Esophagus (tissue), 2 donors: ENCODE data around the gene EPB41L4A. TPM values are rescaled to one million over a fixed set of nuclear protein-coding genes. Genes with fewer than 3 reads are reported as not detected.

Source experiments
- H3K27ac ChIP-seq, 2 donors: one replicate each; pipeline ENCODE4 v1.5.1; 2013; ENCODE audit warnings: low read depth in 2 of 2, mild to moderate bottlenecking in 2 of 2, inconsistent platforms in 1 of 2, low read length in 1 of 2, moderate library complexity in 1 of 2
- H3K27me3 ChIP-seq, 2 donors: one replicate each; pipeline ENCODE4 v1.6.1; 2013; ENCODE audit warnings: low read length in 2 of 2, control low read depth in 1 of 2, mild to moderate bottlenecking in 1 of 2; ENCODE audit not compliant: insufficient read depth in 2 of 2, control insufficient read depth in 1 of 2
- H3K36me3 ChIP-seq, 2 donors: one replicate each; pipeline ENCODE4 v1.6.1; 2013; ENCODE audit warnings: low read length in 1 of 2; ENCODE audit not compliant: control insufficient read depth in 2 of 2, insufficient read depth in 2 of 2
- H3K4me1 ChIP-seq, 2 donors: one replicate each; pipeline ENCODE4 v1.6.1; 2013; ENCODE audit warnings: low read length in 1 of 2; ENCODE audit not compliant: control insufficient read depth in 2 of 2, insufficient read depth in 2 of 2
- H3K4me3 ChIP-seq, 2 donors: one replicate each; pipeline ENCODE4 v1.5.1; 2013; ENCODE audit warnings: low read length in 2 of 2, mild to moderate bottlenecking in 2 of 2, low read depth in 1 of 2, moderate library complexity in 1 of 2
- H3K9me3 ChIP-seq, 2 donors: one replicate each; pipeline ENCODE4 v1.6.1; 2013; ENCODE audit warnings: mild to moderate bottlenecking in 2 of 2, low read depth in 1 of 2, low read length in 1 of 2, moderate library complexity in 1 of 2; ENCODE audit not compliant: control insufficient read depth in 2 of 2, insufficient read depth in 1 of 2
- WGBS, 2 donors: extraction: QIAGEN DNeasy Blood & Tissue Kit; methylation state at CpG; one replicate each; pipeline ENCODE4 v1.1.7; 2013; 5-methylcytosine and 5-hydroxymethylcytosine counted together
- polyA plus RNA-seq, 2 donors: library from polyadenylated mRNA; stranded (reverse); fragments of 200-250 nt; gene quantifications; one replicate each; pipeline ENCODE4 v1.2.3, GENCODE V29; 2013
- donor health status: healthy with polysubstance abuse.
- donor health status: Bipolar disorder and iron deficiency.

Gene EPB41L4A
- polyA plus RNA-seq, 2 donors, result 9.6 to 11.8 TPM

- Histone ChIP-seq H3K27me3 (no peaks in the 10 kb centered on the region), H3K9me3 (no peaks in the 10 kb centered on the region), H3K27ac (no peak overlapping the region), H3K4me1 (no peaks in the 10 kb centered on the region), H3K36me3 (no peaks in the 10 kb centered on the region), H3K4me3 (no peak overlapping the region)
- 86 to 91% methylated on average over 5 of the region's 5 CpGs for WGBS, 2 donors
These were observed 140.0 kb downstream of the EPB41L4A start for GRCh38 chr5:112279082-112279481.

DNA sequence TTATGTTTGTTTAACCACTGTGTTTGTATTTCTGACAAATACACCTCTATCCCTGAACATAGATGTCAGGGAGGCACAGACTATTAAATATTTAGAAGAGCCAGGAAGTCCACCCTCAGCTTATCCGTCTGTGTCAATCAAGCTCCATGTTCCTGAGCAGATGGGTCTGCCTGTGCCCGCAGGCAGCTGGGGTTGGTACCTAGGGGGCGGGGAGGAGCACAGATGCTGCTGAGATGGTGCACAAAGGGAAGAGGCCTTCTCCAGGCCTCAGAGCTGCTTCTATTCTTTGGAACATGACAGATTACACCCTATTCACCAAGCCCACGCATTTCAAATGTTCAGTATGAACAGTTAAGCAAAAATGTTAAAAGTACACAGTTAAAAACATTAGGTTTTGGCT, 142.1 kb downstream of the EPB41L4A start:
- Histone ChIP-seq H3K4me3 (no peak overlapping the region), H3K36me3 (no peaks in the 10 kb centered on the region), H3K9me3 (no peaks in the 10 kb centered on the region), H3K4me1 (no peaks in the 10 kb centered on the region), H3K27ac (no peak overlapping the region), H3K27me3 (no peaks in the 10 kb centered on the region)
- WGBS, 2 donors, result 71 to 75% methylated on average over 4 of the region's 4 CpGs

GRCh38 chr5:112275671-112276070, 143.4 kb downstream of the EPB41L4A start:
- no peak overlapping the region for H3K4me3 ChIP-seq
- no peaks in the 10 kb centered on the region for H3K36me3 ChIP-seq
- H3K27me3 ChIP-seq, result no peaks in the 10 kb centered on the region
- H3K4me1 ChIP-seq, result no peaks in the 10 kb centered on the region
- no peaks in the 10 kb centered on the region for H3K9me3 ChIP-seq
- H3K27ac ChIP-seq, result no peak overlapping the region
- 88 to 93% methylated on average over 1 of the region's 1 CpG for WGBS, 2 donors

DNA sequence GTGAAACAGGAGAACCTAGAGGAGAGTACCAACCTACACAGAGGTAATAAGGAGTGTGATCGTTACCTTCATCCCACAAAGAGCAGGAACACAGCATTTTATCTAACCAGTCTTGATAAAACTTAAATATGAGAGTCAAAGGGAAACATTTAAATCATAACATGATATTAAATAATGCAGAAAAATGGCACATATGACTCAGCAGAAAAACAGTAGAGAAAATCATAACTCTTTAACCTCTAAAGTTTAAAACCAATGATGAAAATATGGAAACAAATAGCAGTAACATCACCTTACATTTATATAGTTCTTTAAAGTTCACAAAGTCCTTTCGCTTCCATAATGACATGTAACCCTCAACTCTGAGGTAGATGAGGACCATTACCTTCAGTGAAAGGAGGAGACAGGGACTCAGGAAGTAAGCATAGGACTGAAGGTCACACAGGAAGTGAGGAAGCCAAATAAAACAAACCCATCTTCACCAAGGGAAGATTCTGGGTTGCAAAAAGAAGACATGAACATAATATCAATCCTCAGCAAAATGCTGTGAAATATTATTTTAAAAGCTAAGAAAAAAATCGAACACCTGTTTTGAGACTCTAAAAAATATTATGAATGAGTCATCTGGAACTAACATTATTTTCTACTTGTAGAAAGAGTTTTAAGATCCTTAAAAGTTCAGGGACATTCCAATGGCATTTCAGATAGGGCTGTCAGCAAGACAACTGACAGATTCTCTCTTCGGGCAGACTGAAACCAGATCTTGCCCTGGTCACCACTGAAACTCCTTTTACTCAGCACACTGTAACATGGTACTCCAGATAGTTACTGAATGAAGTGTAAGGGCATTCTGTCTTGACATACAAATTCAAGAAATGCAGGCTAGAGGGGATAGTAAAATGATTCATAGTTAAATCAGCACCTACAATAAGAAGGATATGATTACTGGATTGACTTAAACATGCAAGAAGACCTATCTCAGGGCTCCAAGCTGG, 148.5 kb downstream of the EPB41L4A start:
- peaks cover 0 to 2% of the 10 kb centered on the region in 2 donors for H3K36me3 ChIP-seq
- 80 to 82% methylated on average over 4 of the region's 4 CpGs for WGBS, 2 donors
- H3K4me3 ChIP-seq, result no peak overlapping the region
- H3K9me3 ChIP-seq, result no peaks in the 10 kb centered on the region
- H3K27me3 ChIP-seq, result no peaks in the 10 kb centered on the region
- no peaks in the 10 kb centered on the region for H3K4me1 ChIP-seq
- no peak overlapping the region for H3K27ac ChIP-seq

GRCh38 chr5:112267231-112267630, 151.8 kb downstream of the EPB41L4A start:
- Histone ChIP-seq H3K27me3 (no peaks in the 10 kb centered on the region), H3K4me3 (no peak overlapping the region), H3K27ac (no peak overlapping the region), H3K4me1 (no peaks in the 10 kb centered on the region), H3K9me3 (no peaks in the 10 kb centered on the region), H3K36me3 (peaks cover 0 to 2% of the 10 kb centered on the region in 2 donors)
- WGBS, 2 donors, result 82 to 83% methylated on average over 4 of the region's 4 CpGs

DNA sequence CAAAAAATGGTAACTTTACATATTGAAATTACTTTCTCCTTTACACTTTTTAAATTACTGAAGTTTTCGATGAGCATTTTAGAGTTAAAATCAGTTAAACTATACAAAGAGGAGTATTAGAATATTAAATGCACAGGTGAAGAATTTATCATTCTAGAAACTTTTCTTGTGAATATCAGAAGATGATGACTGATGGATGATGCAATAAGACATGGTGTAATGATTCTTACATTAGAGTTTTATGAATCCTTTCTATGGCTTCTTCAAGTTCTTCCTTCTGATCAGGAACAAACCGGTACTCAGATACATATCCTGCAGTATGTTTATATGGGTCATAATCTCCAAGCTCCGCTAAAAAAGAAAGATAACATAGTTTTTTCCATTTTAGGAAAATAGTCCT, 154.4 kb downstream of the EPB41L4A start:
- Histone ChIP-seq H3K36me3 (peaks cover 2 to 3% of the 10 kb centered on the region in 2 donors), H3K9me3 (no peaks in the 10 kb centered on the region), H3K4me3 (no peak overlapping the region), H3K27ac (no peak overlapping the region), H3K4me1 (no peaks in the 10 kb centered on the region), H3K27me3 (no peaks in the 10 kb centered on the region)
- 97 to 98% methylated on average over 3 of the region's 3 CpGs for WGBS, 2 donors

DNA sequence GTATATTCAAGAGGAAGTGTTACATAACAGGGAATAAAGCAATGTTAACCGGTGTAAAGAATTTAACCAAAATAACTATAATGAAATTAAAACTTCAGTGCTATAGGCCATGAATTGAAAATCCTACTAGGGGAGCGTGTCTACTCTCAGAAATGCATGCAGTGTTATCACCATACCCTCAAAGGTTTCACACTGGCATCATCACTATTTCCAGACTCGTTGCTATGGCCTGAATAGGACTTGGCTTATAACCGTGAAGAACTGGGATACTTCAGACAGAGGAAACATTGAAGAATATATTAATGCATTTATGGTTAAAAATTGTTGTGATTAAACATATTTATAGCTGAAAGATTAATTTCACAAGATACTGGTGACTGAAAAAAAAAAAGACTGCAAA, 154.9 kb downstream of the EPB41L4A start:
- no peaks in the 10 kb centered on the region for H3K4me1 ChIP-seq
- WGBS, 2 donors, result 89 to 91% methylated on average over 4 of the region's 4 CpGs
- no peak overlapping the region for H3K27ac ChIP-seq
- no peaks in the 10 kb centered on the region for H3K9me3 ChIP-seq
- H3K36me3 ChIP-seq, result peaks cover 2 to 3% of the 10 kb centered on the region in 2 donors
- no peak overlapping the region for H3K4me3 ChIP-seq
- no peaks in the 10 kb centered on the region for H3K27me3 ChIP-seq

GRCh38 chr5:112263469-112263868, 155.6 kb downstream of the EPB41L4A start:
- Histone ChIP-seq H3K4me1 (no peaks in the 10 kb centered on the region), H3K27me3 (no peaks in the 10 kb centered on the region), H3K4me3 (no peak overlapping the region), H3K9me3 (no peaks in the 10 kb centered on the region), H3K36me3 (peaks cover 2 to 3% of the 10 kb centered on the region in 2 donors), H3K27ac (no peak overlapping the region)
- 77 to 82% methylated on average over 1 of the region's 1 CpG for WGBS, 2 donors

DNA sequence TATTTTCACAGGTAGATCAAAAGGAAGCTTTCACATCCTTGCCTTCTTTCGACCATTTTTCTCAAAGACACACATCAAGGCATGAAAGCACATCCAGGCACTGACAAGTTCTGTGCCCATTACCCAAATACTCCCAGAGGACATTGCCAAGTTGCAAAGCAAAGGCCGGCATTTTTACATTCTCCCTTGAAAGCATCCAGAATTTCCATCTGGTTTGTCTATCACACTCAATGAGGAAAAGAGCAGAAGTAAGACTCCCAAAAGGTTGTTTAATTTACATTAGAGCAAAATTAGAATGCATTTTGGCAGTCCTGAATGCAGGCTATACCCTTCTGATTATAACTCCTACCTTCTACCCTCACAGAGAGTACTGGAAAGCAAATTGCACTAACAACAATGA, 160.5 kb downstream of the EPB41L4A start:
- Histone ChIP-seq H3K36me3 (peaks cover 0 to 3% of the 10 kb centered on the region in 2 donors), H3K4me3 (no peak overlapping the region), H3K9me3 (no peaks in the 10 kb centered on the region), H3K27ac (no peak overlapping the region), H3K4me1 (peaks cover 0 to 10% of the 10 kb centered on the region in 2 donors), H3K27me3 (no peaks in the 10 kb centered on the region)
- WGBS, 2 donors, result 77 to 79% methylated on average over 2 of the region's 2 CpGs

DNA sequence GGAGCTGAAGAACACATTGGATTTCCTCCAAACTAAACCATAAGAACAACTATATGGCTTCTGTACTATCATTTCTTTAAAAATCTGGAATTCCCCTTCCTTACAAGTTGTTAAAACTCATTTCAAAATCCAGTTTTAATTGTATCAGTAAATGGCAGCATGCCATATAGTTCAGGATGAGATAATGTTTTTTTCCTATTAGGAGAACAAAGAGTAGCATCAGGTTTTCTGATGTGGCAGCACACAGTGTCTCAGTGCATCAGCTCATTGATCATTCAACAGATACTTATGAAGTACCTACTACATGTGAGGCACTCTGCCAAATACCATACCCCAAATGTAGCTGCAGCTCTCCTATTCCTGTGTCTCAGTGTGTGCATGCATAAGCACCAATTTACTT, 161.1 kb downstream of the EPB41L4A start:
- H3K9me3 ChIP-seq, result no peaks in the 10 kb centered on the region
- H3K4me3 ChIP-seq, result no peak overlapping the region
- H3K36me3 ChIP-seq, result peaks cover 0 to 3% of the 10 kb centered on the region in 2 donors
- H3K27ac ChIP-seq, result no peak overlapping the region
- H3K4me1 ChIP-seq, result peaks cover 0 to 10% of the 10 kb centered on the region in 2 donors
- H3K27me3 ChIP-seq, result no peaks in the 10 kb centered on the region
